GM12875 (cell line): ENCODE data around the gene CORO2B.

Experiments
- H3K4me3 ChIP-seq: one replicate; pipeline ENCODE4 v1.5.1; 2011; ENCODE audit warnings: low read depth, low read length, control low read depth
- CTCF ChIP-seq: IDR thresholded peaks from 2 replicates; pipeline ENCODE4 v1.5.1; 2011; ENCODE audit warnings: low read depth, mild to moderate bottlenecking, control low read depth, inconsistent platforms, low read length, moderate library complexity, borderline replicate concordance; ENCODE audit not compliant: insufficient read depth

CORO2B gene

GRCh38 chr15:68711406-68711805, 132.6 kb downstream of the CORO2B start:
- no peak overlapping the region for H3K4me3 ChIP-seq
- no peak for TF ChIP-seq CTCF

GRCh38 chr15:68712886-68713285, 134.1 kb downstream of the CORO2B start:
- TF ChIP-seq CTCF, result no peak

GRCh38 chr15:68713874-68714273, 135.1 kb downstream of the CORO2B start:
- no peak overlapping the region for H3K4me3 ChIP-seq
- no peak for TF ChIP-seq CTCF

More at GRCh38 chr15:68712886-68713285, 134.1 kb downstream of the CORO2B start:
- H3K4me3 ChIP-seq, result no peak overlapping the region

- no peak overlapping the region for H3K4me3 ChIP-seq
- no peak for TF ChIP-seq CTCF
These were observed 136.3 kb downstream of the CORO2B start for GRCh38 chr15:68715111-68715510.

GRCh38 chr15:68717951-68718350, 139.2 kb downstream of the CORO2B start:
- no peak overlapping the region for H3K4me3 ChIP-seq
- no peak for TF ChIP-seq CTCF

- no peak for TF ChIP-seq CTCF
- no peak overlapping the region for H3K4me3 ChIP-seq
These were observed 139.7 kb downstream of the CORO2B start for GRCh38 chr15:68718468-68718867.

- no peak for TF ChIP-seq CTCF
- no peak overlapping the region for H3K4me3 ChIP-seq
These were observed 140.3 kb downstream of the CORO2B start for GRCh38 chr15:68719051-68719450.
